Upper lobe of left lung (tissue), 4 donors: ENCODE measurements around the gene CD58.
"Not testable (repeated sequence)": the region's sequence is repeated elsewhere in the genome, so short reads cannot be mapped to it uniquely, and the experiment has no call there.

Source experiments
- EP300 ChIP-seq, 4 donors: sonication (generic); formaldehyde crosslinking; IDR thresholded peaks; one replicate each; pipeline ENCODE4 v1.5.1; 2017; ENCODE audit warnings: antibody characterized with exemption in 4 of 4, control low read depth in 2 of 4
- TF ChIP-seq, protein P1 (sequence below), 6 experiments: fragments of 450-650 bp in 4 of 6; fragments of 200-600 bp in 2 of 6; sonication (generic) in 2 of 6; IDR thresholded peaks; one replicate each; pipeline ENCODE4 v1.5.1; 2016 to 2019; ENCODE audit warnings: antibody characterized with exemption in 6 of 6

DNA sequence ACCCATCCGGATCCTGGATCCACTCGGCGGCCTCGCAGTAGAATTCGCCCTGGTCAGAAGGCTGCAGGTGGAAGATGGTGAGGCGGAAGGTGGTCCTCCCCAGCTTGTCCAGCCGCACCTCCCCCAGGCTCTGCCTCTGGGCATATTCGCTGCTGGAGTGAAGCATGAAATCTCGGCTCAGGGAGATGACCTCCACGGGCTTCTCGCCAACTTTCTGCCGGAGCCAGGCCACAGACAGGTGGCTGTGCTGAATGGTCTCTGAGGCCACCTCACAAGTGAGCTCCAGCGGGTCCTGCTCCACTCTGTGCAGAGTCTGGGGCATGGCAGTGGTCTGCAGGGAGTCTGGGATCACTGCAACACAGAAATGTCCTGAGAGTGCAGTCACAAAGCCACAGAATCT is 43.0 kb upstream of the CD58 start:
- TF ChIP-seq EP300 (IDR thresholded peaks at IDR 0.05): not testable (repeated sequence)
- TF ChIP-seq, protein P1, sequence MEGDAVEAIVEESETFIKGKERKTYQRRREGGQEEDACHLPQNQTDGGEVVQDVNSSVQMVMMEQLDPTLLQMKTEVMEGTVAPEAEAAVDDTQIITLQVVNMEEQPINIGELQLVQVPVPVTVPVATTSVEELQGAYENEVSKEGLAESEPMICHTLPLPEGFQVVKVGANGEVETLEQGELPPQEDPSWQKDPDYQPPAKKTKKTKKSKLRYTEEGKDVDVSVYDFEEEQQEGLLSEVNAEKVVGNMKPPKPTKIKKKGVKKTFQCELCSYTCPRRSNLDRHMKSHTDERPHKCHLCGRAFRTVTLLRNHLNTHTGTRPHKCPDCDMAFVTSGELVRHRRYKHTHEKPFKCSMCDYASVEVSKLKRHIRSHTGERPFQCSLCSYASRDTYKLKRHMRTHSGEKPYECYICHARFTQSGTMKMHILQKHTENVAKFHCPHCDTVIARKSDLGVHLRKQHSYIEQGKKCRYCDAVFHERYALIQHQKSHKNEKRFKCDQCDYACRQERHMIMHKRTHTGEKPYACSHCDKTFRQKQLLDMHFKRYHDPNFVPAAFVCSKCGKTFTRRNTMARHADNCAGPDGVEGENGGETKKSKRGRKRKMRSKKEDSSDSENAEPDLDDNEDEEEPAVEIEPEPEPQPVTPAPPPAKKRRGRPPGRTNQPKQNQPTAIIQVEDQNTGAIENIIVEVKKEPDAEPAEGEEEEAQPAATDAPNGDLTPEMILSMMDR (IDR thresholded peaks at IDR 0.05): not testable (repeated sequence)
